HepG2 (cell line): ENCODE measurements around the gene CEP78. TPM values are rescaled to one million over a fixed set of nuclear protein-coding genes. Genes with fewer than 3 reads are reported as not detected.
A peak's percentile ranks its signal among the peaks of the same experiment; 100 is the strongest.

Experiments used
- EP300 ChIP-seq, 3 experiments: sonication (generic) in 1 of 3; formaldehyde crosslinking in 1 of 3; IDR thresholded peaks; 2 replicates each; pipeline versions ENCODE4 v1.5.1 to v1.6.1; 2011 to 2020; ENCODE audit warnings: low read depth in 2 of 3, low read length in 2 of 3, borderline replicate concordance in 1 of 3, improper control_type of control experiment in 1 of 3, mild to moderate bottlenecking in 1 of 3, missing genetic modification reagents in 1 of 3, moderate library complexity in 1 of 3
- FIP1L1 ChIP-seq: fragments of 200-400 bp; formaldehyde crosslinking; IDR thresholded peaks from 2 replicates; pipeline ENCODE4 v1.6.1; 2018; ENCODE audit warnings: low read depth, mild to moderate bottlenecking, low read length, moderate library complexity, borderline replicate concordance; ENCODE audit not compliant: insufficient read depth
- FOXA3 ChIP-seq: IDR thresholded peaks from 2 replicates; pipeline ENCODE4 v1.6.1; 2016; ENCODE audit warnings: missing genetic modification reagents, missing compliant biosample characterization
- NCOA1 ChIP-seq: sonication (generic); formaldehyde crosslinking; IDR thresholded peaks from 2 replicates; pipeline ENCODE4 v1.9.0; 2021; ENCODE audit warnings: missing genetic modification reagents
- SMC3 ChIP-seq: IDR thresholded peaks from 2 replicates; pipeline ENCODE4 v1.6.1; 2011; ENCODE audit warnings: low read length, improper control_type of control experiment
- YY1 ChIP-seq: IDR thresholded peaks from 2 replicates; pipeline ENCODE4 v1.6.1; 2011; ENCODE audit warnings: low read length, low read depth, moderate library complexity, mild to moderate bottlenecking; ENCODE audit not compliant: insufficient read depth, insufficient replicate concordance
- ZSCAN29 ChIP-seq: sonication (generic); formaldehyde crosslinking; conservative IDR thresholded peaks from 2 replicates; pipeline ENCODE4 v1.4.0; 2020; ENCODE audit warnings: mild to moderate bottlenecking, missing genetic modification reagents
- polyA plus RNA-seq, 8 experiments: library from polyadenylated mRNA; depleted of rRNA in 3 of 8; stranded (reverse) in 7 of 8; unstranded in 1 of 8; fragments of >200 nt; fragmentation: Illumina TruSeq in 4 of 8; extraction: Trizol in 4 of 8; gene quantifications; 2 replicates each; pipeline versions ENCODE4 v1.2.1 to v1.2.3, GENCODE V29; 2011 to 2016; ENCODE audit warnings: low read depth in 4 of 8, missing spikeins in 1 of 8, mixed read lengths in 1 of 8; ENCODE audit not compliant: insufficient read depth in 1 of 8
- total RNA-seq, 5 experiments: library from RNA; depleted of rRNA; stranded (reverse); fragments of >200 nt; fragmentation: Illumina TruSeq; extraction: Trizol; gene quantifications; 2 replicates each; pipeline ENCODE4 v1.2.3, GENCODE V29; 2016; ENCODE audit warnings: low read depth in 1 of 5
- TF ChIP-seq, protein P1 (sequence below): sonication (generic); formaldehyde crosslinking; IDR thresholded peaks from 2 replicates; pipeline ENCODE4 v1.4.0; 2020; ENCODE audit warnings: mild to moderate bottlenecking, missing genetic modification reagents
- TF ChIP-seq, protein P2 (sequence below): sonication (generic); formaldehyde crosslinking; conservative IDR thresholded peaks from 2 replicates; pipeline ENCODE4 v1.4.0; 2020; ENCODE audit warnings: mild to moderate bottlenecking, missing genetic modification reagents, moderate library complexity
- TF ChIP-seq, protein P3 (sequence below): IDR thresholded peaks from 2 replicates; pipeline ENCODE4 v1.6.1; 2012; ENCODE audit warnings: low read length, improper control_type of control experiment
- TF ChIP-seq, protein P4 (sequence below): sonication (generic); formaldehyde crosslinking; IDR thresholded peaks from 2 replicates; pipeline ENCODE4 v1.9.0; 2021; ENCODE audit warnings: mild to moderate bottlenecking, missing genetic modification reagents

Gene CEP78
- total and polyA plus RNA-seq, 2 of the 13 experiments (the other 11 are each of a cell fraction or from before 2014, with no cell fraction given), result 5.1 to 30.8 TPM

DNA sequence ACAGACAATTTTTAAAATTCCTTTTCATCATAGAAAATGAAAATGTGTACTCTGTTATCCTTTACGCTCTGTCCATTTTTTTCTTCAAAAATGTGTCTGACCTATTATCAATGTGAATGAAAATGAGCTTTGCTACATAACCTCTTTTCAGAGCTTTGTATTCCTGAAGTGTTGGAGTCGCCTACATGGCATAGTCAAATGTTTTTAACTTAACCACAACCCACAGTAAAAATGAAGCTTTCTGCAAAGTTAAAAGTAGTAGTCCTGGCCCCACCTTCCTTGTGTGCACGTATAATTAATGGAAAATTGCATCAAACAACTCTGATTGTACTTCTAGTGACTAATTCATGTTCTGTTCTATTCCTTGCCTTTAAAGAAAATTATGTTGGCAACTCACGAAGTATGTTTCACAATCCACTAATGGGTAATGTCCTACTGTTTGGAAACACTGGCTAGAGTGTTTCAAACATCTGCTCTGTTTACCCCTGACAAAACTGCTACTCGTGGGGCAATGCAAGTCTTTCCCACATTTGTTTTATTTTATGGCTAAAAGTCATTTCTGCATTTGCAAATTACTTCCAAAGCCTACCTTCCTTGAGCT lies 42.4 kb downstream of the CEP78 start (continued):
- TF ChIP-seq, protein P1, sequence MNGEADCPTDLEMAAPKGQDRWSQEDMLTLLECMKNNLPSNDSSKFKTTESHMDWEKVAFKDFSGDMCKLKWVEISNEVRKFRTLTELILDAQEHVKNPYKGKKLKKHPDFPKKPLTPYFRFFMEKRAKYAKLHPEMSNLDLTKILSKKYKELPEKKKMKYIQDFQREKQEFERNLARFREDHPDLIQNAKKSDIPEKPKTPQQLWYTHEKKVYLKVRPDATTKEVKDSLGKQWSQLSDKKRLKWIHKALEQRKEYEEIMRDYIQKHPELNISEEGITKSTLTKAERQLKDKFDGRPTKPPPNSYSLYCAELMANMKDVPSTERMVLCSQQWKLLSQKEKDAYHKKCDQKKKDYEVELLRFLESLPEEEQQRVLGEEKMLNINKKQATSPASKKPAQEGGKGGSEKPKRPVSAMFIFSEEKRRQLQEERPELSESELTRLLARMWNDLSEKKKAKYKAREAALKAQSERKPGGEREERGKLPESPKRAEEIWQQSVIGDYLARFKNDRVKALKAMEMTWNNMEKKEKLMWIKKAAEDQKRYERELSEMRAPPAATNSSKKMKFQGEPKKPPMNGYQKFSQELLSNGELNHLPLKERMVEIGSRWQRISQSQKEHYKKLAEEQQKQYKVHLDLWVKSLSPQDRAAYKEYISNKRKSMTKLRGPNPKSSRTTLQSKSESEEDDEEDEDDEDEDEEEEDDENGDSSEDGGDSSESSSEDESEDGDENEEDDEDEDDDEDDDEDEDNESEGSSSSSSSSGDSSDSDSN (CRISPR knock-in tag), result no peak
- TF ChIP-seq, protein P2, sequence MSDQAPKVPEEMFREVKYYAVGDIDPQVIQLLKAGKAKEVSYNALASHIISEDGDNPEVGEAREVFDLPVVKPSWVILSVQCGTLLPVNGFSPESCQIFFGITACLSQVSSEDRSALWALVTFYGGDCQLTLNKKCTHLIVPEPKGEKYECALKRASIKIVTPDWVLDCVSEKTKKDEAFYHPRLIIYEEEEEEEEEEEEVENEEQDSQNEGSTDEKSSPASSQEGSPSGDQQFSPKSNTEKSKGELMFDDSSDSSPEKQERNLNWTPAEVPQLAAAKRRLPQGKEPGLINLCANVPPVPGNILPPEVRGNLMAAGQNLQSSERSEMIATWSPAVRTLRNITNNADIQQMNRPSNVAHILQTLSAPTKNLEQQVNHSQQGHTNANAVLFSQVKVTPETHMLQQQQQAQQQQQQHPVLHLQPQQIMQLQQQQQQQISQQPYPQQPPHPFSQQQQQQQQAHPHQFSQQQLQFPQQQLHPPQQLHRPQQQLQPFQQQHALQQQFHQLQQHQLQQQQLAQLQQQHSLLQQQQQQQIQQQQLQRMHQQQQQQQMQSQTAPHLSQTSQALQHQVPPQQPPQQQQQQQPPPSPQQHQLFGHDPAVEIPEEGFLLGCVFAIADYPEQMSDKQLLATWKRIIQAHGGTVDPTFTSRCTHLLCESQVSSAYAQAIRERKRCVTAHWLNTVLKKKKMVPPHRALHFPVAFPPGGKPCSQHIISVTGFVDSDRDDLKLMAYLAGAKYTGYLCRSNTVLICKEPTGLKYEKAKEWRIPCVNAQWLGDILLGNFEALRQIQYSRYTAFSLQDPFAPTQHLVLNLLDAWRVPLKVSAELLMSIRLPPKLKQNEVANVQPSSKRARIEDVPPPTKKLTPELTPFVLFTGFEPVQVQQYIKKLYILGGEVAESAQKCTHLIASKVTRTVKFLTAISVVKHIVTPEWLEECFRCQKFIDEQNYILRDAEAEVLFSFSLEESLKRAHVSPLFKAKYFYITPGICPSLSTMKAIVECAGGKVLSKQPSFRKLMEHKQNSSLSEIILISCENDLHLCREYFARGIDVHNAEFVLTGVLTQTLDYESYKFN (CRISPR knock-in tag), result no peak; the same call in 1 of the 2 replicates
- TF ChIP-seq NCOA1 (CRISPR knock-in tag) (no peak), SMC3 (0 out of 2 replicates have a peak, but pooled peaks have one; percentile 6), FOXA3 (CRISPR knock-in tag) (peak; percentile 59; the same call in 1 of the 2 replicates), EP300 (IDR thresholded peaks at IDR 0.05; ENCODE audit: low read depth in 2 of 2, low read length in 2 of 2) (peak in 1 of 2 experiments; percentile 43; a peak in 2 of 4 replicates), EP300 (CRISPR knock-in tag; IDR thresholded peaks at IDR 0.05; ENCODE audit: borderline replicate concordance) (no peak), YY1 (no peak), FIP1L1 (no peak), ZSCAN29 (no peak)
- TF ChIP-seq, protein P3, sequence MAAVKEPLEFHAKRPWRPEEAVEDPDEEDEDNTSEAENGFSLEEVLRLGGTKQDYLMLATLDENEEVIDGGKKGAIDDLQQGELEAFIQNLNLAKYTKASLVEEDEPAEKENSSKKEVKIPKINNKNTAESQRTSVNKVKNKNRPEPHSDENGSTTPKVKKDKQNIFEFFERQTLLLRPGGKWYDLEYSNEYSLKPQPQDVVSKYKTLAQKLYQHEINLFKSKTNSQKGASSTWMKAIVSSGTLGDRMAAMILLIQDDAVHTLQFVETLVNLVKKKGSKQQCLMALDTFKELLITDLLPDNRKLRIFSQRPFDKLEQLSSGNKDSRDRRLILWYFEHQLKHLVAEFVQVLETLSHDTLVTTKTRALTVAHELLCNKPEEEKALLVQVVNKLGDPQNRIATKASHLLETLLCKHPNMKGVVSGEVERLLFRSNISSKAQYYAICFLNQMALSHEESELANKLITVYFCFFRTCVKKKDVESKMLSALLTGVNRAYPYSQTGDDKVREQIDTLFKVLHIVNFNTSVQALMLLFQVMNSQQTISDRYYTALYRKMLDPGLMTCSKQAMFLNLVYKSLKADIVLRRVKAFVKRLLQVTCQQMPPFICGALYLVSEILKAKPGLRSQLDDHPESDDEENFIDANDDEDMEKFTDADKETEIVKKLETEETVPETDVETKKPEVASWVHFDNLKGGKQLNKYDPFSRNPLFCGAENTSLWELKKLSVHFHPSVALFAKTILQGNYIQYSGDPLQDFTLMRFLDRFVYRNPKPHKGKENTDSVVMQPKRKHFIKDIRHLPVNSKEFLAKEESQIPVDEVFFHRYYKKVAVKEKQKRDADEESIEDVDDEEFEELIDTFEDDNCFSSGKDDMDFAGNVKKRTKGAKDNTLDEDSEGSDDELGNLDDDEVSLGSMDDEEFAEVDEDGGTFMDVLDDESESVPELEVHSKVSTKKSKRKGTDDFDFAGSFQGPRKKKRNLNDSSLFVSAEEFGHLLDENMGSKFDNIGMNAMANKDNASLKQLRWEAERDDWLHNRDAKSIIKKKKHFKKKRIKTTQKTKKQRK, result no peak
- TF ChIP-seq, protein P4, sequence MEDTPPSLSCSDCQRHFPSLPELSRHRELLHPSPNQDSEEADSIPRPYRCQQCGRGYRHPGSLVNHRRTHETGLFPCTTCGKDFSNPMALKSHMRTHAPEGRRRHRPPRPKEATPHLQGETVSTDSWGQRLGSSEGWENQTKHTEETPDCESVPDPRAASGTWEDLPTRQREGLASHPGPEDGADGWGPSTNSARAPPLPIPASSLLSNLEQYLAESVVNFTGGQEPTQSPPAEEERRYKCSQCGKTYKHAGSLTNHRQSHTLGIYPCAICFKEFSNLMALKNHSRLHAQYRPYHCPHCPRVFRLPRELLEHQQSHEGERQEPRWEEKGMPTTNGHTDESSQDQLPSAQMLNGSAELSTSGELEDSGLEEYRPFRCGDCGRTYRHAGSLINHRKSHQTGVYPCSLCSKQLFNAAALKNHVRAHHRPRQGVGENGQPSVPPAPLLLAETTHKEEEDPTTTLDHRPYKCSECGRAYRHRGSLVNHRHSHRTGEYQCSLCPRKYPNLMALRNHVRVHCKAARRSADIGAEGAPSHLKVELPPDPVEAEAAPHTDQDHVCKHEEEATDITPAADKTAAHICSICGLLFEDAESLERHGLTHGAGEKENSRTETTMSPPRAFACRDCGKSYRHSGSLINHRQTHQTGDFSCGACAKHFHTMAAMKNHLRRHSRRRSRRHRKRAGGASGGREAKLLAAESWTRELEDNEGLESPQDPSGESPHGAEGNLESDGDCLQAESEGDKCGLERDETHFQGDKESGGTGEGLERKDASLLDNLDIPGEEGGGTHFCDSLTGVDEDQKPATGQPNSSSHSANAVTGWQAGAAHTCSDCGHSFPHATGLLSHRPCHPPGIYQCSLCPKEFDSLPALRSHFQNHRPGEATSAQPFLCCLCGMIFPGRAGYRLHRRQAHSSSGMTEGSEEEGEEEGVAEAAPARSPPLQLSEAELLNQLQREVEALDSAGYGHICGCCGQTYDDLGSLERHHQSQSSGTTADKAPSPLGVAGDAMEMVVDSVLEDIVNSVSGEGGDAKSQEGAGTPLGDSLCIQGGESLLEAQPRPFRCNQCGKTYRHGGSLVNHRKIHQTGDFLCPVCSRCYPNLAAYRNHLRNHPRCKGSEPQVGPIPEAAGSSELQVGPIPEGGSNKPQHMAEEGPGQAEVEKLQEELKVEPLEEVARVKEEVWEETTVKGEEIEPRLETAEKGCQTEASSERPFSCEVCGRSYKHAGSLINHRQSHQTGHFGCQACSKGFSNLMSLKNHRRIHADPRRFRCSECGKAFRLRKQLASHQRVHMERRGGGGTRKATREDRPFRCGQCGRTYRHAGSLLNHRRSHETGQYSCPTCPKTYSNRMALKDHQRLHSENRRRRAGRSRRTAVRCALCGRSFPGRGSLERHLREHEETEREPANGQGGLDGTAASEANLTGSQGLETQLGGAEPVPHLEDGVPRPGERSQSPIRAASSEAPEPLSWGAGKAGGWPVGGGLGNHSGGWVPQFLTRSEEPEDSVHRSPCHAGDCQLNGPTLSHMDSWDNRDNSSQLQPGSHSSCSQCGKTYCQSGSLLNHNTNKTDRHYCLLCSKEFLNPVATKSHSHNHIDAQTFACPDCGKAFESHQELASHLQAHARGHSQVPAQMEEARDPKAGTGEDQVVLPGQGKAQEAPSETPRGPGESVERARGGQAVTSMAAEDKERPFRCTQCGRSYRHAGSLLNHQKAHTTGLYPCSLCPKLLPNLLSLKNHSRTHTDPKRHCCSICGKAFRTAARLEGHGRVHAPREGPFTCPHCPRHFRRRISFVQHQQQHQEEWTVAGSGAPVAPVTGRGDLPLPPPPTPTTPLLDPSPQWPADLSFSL (CRISPR knock-in tag), result no peak
